HG03469 (cell line): ENCODE data around the gene SLC16A13.
"Not testable (repeated sequence)": the region's sequence is repeated elsewhere in the genome, so short reads cannot be mapped to it uniquely, and the experiment has no call there.

Source experiments
- ATAC-seq: cut with Tn5 transposase; IDR thresholded peaks from one replicate; pipeline ENCODE4 v1.9.1; 2021; ENCODE audit warnings: mild to moderate bottlenecking, moderate library complexity, moderate number of reproducible peaks; ENCODE audit not compliant: unreplicated experiment

The SLC16A13 gene

GRCh38 chr17:7058831-7059447 lies 23.1 kb downstream of the SLC16A13 start:
- ATAC-seq, result no peak

- no peak for ATAC-seq
Measured at GRCh38 chr17:7060165-7060891, 24.5 kb downstream of the SLC16A13 start.

GRCh38 chr17:7063518-7064094 lies 27.8 kb downstream of the SLC16A13 start:
- no peak for ATAC-seq

- no peak for ATAC-seq
Measured at GRCh38 chr17:7064261-7064660, 28.4 kb downstream of the SLC16A13 start.

- ATAC-seq, result no peak
Measured at GRCh38 chr17:7067198-7067597, 31.4 kb downstream of the SLC16A13 start.

- ATAC-seq, result no peak
Measured at GRCh38 chr17:7068268-7068667, 32.5 kb downstream of the SLC16A13 start.

- ATAC-seq, result no peak
Measured at GRCh38 chr17:7070712-7071111, 34.9 kb downstream of the SLC16A13 start.

GRCh38 chr17:7072406-7072805 lies 36.6 kb downstream of the SLC16A13 start:
- ATAC-seq, result no peak

- ATAC-seq, result no peak
Measured at GRCh38 chr17:7074931-7075330, 39.1 kb downstream of the SLC16A13 start.

- ATAC-seq, result no peak
Measured at GRCh38 chr17:7077911-7078546, 42.2 kb downstream of the SLC16A13 start.

GRCh38 chr17:7078711-7079110 lies 42.9 kb downstream of the SLC16A13 start:
- ATAC-seq, result no peak

GRCh38 chr17:7079581-7080455 lies 44.0 kb downstream of the SLC16A13 start, which contains the start of gene CLEC10A:
CLEC10A (minus strand) TSS chr17:7080251; CDS start chr17:7078812, 1,439 bp downstream.
- ATAC-seq, result no peak

- ATAC-seq, result no peak
Measured at GRCh38 chr17:7080456-7081041, 44.7 kb downstream of the SLC16A13 start.

- ATAC-seq, result no peak
Measured at GRCh38 chr17:7081341-7082062, 45.7 kb downstream of the SLC16A13 start.

GRCh38 chr17:7083592-7083991 lies 47.8 kb downstream of the SLC16A13 start:
- ATAC-seq, result no peak

GRCh38 chr17:7084088-7084487 lies 48.3 kb downstream of the SLC16A13 start:
- ATAC-seq, result no peak

- ATAC-seq, result not testable (repeated sequence)
Measured at GRCh38 chr17:7088442-7088841, 52.6 kb downstream of the SLC16A13 start.

GRCh38 chr17:7089570-7089969 lies 53.8 kb downstream of the SLC16A13 start:
- ATAC-seq, result not testable (repeated sequence)
